ENCODE data around the gene OR1J4.
"Not testable (repeated sequence)": the region's sequence is repeated elsewhere in the genome, so short reads cannot be mapped to it uniquely, and the experiment has no call there.

Gene OR1J4

GRCh38 chr9:122527193-122527592, 8.3 kb downstream of the OR1J4 start, which contains the start of gene OR1N1:
Gene OR1N1, minus strand, starts transcription at chr9:122527293. Its CDS starts 0 bp downstream, at chr9:122527293.
- no peaks in the 10 kb centered on the region for H3K4me1 ChIP-seq (ENCODE audit: control insufficient read depth in 1 of 2, insufficient read depth in 2 of 2, low read length in 2 of 2)
- H3K27ac ChIP-seq (ENCODE audit: low read length): no peak within 1 kb of the TSS
- no peak within 1 kb of the TSS for H3K4me3 ChIP-seq (ENCODE audit: low read depth in 1 of 2, low read length in 2 of 2)
- no peaks in the 10 kb centered on the region for H3K27me3 ChIP-seq (ENCODE audit: low read depth, low read length)
- H3K36me3 ChIP-seq (ENCODE audit: control insufficient read depth in 1 of 2, insufficient read depth in 2 of 2, low read length in 2 of 2): no peaks in the 10 kb centered on the region
- H3K9me3 ChIP-seq (ENCODE audit: control insufficient read depth in 1 of 2, low read length in 2 of 2): no peaks in the 10 kb centered on the region

GRCh38 chr9:122531157-122531556, 12.2 kb downstream of the OR1J4 start:
- not testable (repeated sequence) for H3K27me3 ChIP-seq (ENCODE audit: low read depth, low read length); H3K4me3 ChIP-seq (ENCODE audit: low read depth in 1 of 2, low read length in 2 of 2); H3K9me3 ChIP-seq (ENCODE audit: control insufficient read depth in 1 of 2, low read length in 2 of 2); H3K27ac ChIP-seq (ENCODE audit: low read length); H3K36me3 ChIP-seq (ENCODE audit: control insufficient read depth in 1 of 2, insufficient read depth in 2 of 2, low read length in 2 of 2); H3K4me1 ChIP-seq (ENCODE audit: control insufficient read depth in 1 of 2, insufficient read depth in 2 of 2, low read length in 2 of 2)

GRCh38 chr9:122536134-122536533, 17.2 kb downstream of the OR1J4 start:
- Histone ChIP-seq H3K9me3 (ENCODE audit: control insufficient read depth in 1 of 2, low read length in 2 of 2) (no peaks in the 10 kb centered on the region), H3K4me1 (ENCODE audit: control insufficient read depth in 1 of 2, insufficient read depth in 2 of 2, low read length in 2 of 2) (no peaks in the 10 kb centered on the region), H3K36me3 (ENCODE audit: control insufficient read depth in 1 of 2, insufficient read depth in 2 of 2, low read length in 2 of 2) (no peaks in the 10 kb centered on the region)

GRCh38 chr9:122537066-122537465, 18.1 kb downstream of the OR1J4 start:
- H3K9me3 ChIP-seq (ENCODE audit: control insufficient read depth in 1 of 2, low read length in 2 of 2): not testable (repeated sequence)

More at GRCh38 chr9:122536134-122536533, 17.2 kb downstream of the OR1J4 start:
- Histone ChIP-seq H3K27me3 (ENCODE audit: low read depth, low read length) (no peaks in the 10 kb centered on the region), H3K4me3 (ENCODE audit: low read depth in 1 of 2, low read length in 2 of 2) (no peak overlapping the region), H3K27ac (ENCODE audit: low read length) (no peak overlapping the region)

GRCh38 chr9:122538757-122539156, 19.8 kb downstream of the OR1J4 start:
- no peaks in the 10 kb centered on the region for H3K36me3 ChIP-seq (ENCODE audit: control insufficient read depth in 1 of 2, insufficient read depth in 2 of 2, low read length in 2 of 2)
- H3K4me1 ChIP-seq (ENCODE audit: control insufficient read depth in 1 of 2, insufficient read depth in 2 of 2, low read length in 2 of 2): no peaks in the 10 kb centered on the region
- no peak overlapping the region for H3K27ac ChIP-seq (ENCODE audit: low read length)
- no peaks in the 10 kb centered on the region for H3K27me3 ChIP-seq (ENCODE audit: low read depth, low read length)
- H3K4me3 ChIP-seq (ENCODE audit: low read depth in 1 of 2, low read length in 2 of 2): no peak overlapping the region
- H3K9me3 ChIP-seq (ENCODE audit: control insufficient read depth in 1 of 2, low read length in 2 of 2): no peaks in the 10 kb centered on the region

More at GRCh38 chr9:122537066-122537465, 18.1 kb downstream of the OR1J4 start:
- H3K27ac ChIP-seq (ENCODE audit: low read length); H3K36me3 ChIP-seq (ENCODE audit: control insufficient read depth in 1 of 2, insufficient read depth in 2 of 2, low read length in 2 of 2); H3K4me1 ChIP-seq (ENCODE audit: control insufficient read depth in 1 of 2, insufficient read depth in 2 of 2, low read length in 2 of 2); H3K4me3 ChIP-seq (ENCODE audit: low read depth in 1 of 2, low read length in 2 of 2); H3K27me3 ChIP-seq (ENCODE audit: low read depth, low read length): not testable (repeated sequence)

GRCh38 chr9:122546196-122546595, 27.3 kb downstream of the OR1J4 start:
- Histone ChIP-seq H3K9me3 (ENCODE audit: control insufficient read depth in 1 of 2, low read length in 2 of 2) (no peaks in the 10 kb centered on the region), H3K4me1 (ENCODE audit: control insufficient read depth in 1 of 2, insufficient read depth in 2 of 2, low read length in 2 of 2) (no peaks in the 10 kb centered on the region), H3K27ac (ENCODE audit: low read length) (no peak overlapping the region), H3K4me3 (ENCODE audit: low read depth in 1 of 2, low read length in 2 of 2) (no peak overlapping the region), H3K27me3 (ENCODE audit: low read depth, low read length) (no peaks in the 10 kb centered on the region), H3K36me3 (ENCODE audit: control insufficient read depth in 1 of 2, insufficient read depth in 2 of 2, low read length in 2 of 2) (no peaks in the 10 kb centered on the region)

- H3K27ac ChIP-seq (ENCODE audit: low read length): no peak overlapping the region
- H3K9me3 ChIP-seq (ENCODE audit: control insufficient read depth in 1 of 2, low read length in 2 of 2): no peaks in the 10 kb centered on the region
- no peaks in the 10 kb centered on the region for H3K36me3 ChIP-seq (ENCODE audit: control insufficient read depth in 1 of 2, insufficient read depth in 2 of 2, low read length in 2 of 2)
- no peaks in the 10 kb centered on the region for H3K4me1 ChIP-seq (ENCODE audit: control insufficient read depth in 1 of 2, insufficient read depth in 2 of 2, low read length in 2 of 2)
- H3K27me3 ChIP-seq (ENCODE audit: low read depth, low read length): no peaks in the 10 kb centered on the region
- H3K4me3 ChIP-seq (ENCODE audit: low read depth in 1 of 2, low read length in 2 of 2): no peak overlapping the region
These were observed 32.4 kb downstream of the OR1J4 start for GRCh38 chr9:122551371-122551770.

- Histone ChIP-seq H3K27ac (ENCODE audit: low read length) (no peak within 1 kb of the TSS), H3K36me3 (ENCODE audit: control insufficient read depth in 1 of 2, insufficient read depth in 2 of 2, low read length in 2 of 2) (no peaks in the 10 kb centered on the region), H3K4me3 (ENCODE audit: low read depth in 1 of 2, low read length in 2 of 2) (no peak within 1 kb of the TSS), H3K27me3 (ENCODE audit: low read depth, low read length) (no peaks in the 10 kb centered on the region), H3K9me3 (ENCODE audit: control insufficient read depth in 1 of 2, low read length in 2 of 2) (no peaks in the 10 kb centered on the region), H3K4me1 (ENCODE audit: control insufficient read depth in 1 of 2, insufficient read depth in 2 of 2, low read length in 2 of 2) (no peaks in the 10 kb centered on the region)
These were observed 33.9 kb downstream of the OR1J4 start, which contains the start of gene OR1N2 for GRCh38 chr9:122552812-122553211. Gene OR1N2, plus strand, starts transcription at chr9:122553112. Its CDS starts 100 bp downstream, at chr9:122553212.

- no peaks in the 10 kb centered on the region for H3K36me3 ChIP-seq (ENCODE audit: control insufficient read depth in 1 of 2, insufficient read depth in 2 of 2, low read length in 2 of 2)
- no peak overlapping the region for H3K4me3 ChIP-seq (ENCODE audit: low read depth in 1 of 2, low read length in 2 of 2)
- no peaks in the 10 kb centered on the region for H3K27me3 ChIP-seq (ENCODE audit: low read depth, low read length)
- peaks cover 0 to 3% of the 10 kb centered on the region in 2 donors for H3K9me3 ChIP-seq (ENCODE audit: control insufficient read depth in 1 of 2, low read length in 2 of 2)
- H3K27ac ChIP-seq (ENCODE audit: low read length): no peak overlapping the region
- no peaks in the 10 kb centered on the region for H3K4me1 ChIP-seq (ENCODE audit: control insufficient read depth in 1 of 2, insufficient read depth in 2 of 2, low read length in 2 of 2)
These were observed 42.5 kb downstream of the OR1J4 start for GRCh38 chr9:122561446-122561845.

GRCh38 chr9:122562134-122562760, 43.3 kb downstream of the OR1J4 start:
- H3K4me3 ChIP-seq (ENCODE audit: low read depth in 1 of 2, low read length in 2 of 2): no peak overlapping the region
- H3K36me3 ChIP-seq (ENCODE audit: control insufficient read depth in 1 of 2, insufficient read depth in 2 of 2, low read length in 2 of 2): no peaks in the 10 kb centered on the region
- no peaks in the 10 kb centered on the region for H3K27me3 ChIP-seq (ENCODE audit: low read depth, low read length)
- no peaks in the 10 kb centered on the region for H3K4me1 ChIP-seq (ENCODE audit: control insufficient read depth in 1 of 2, insufficient read depth in 2 of 2, low read length in 2 of 2)
- peaks cover 0 to 3% of the 10 kb centered on the region in 2 donors for H3K9me3 ChIP-seq (ENCODE audit: control insufficient read depth in 1 of 2, low read length in 2 of 2)
- no peak overlapping the region for H3K27ac ChIP-seq (ENCODE audit: low read length)

- Histone ChIP-seq H3K27me3 (ENCODE audit: low read depth, low read length) (no peaks in the 10 kb centered on the region), H3K4me3 (ENCODE audit: low read depth in 1 of 2, low read length in 2 of 2) (no peak overlapping the region), H3K9me3 (ENCODE audit: control insufficient read depth in 1 of 2, low read length in 2 of 2) (no peaks in the 10 kb centered on the region), H3K4me1 (ENCODE audit: control insufficient read depth in 1 of 2, insufficient read depth in 2 of 2, low read length in 2 of 2) (no peaks in the 10 kb centered on the region), H3K36me3 (ENCODE audit: control insufficient read depth in 1 of 2, insufficient read depth in 2 of 2, low read length in 2 of 2) (no peaks in the 10 kb centered on the region), H3K27ac (ENCODE audit: low read length) (no peak overlapping the region)
These were observed 49.0 kb downstream of the OR1J4 start for GRCh38 chr9:122567901-122568300.
